K562 (cell line): ENCODE data around the gene TMEM187.

Source experiments
- CBFB ChIP-seq: sonication (generic); formaldehyde crosslinking; IDR thresholded peaks from 2 replicates; pipeline ENCODE4 v1.4.0; 2020; ENCODE audit warnings: mild to moderate bottlenecking, missing genetic modification reagents
- GATAD2B ChIP-seq: fragments of 450-650 bp; IDR thresholded peaks from 2 replicates; pipeline ENCODE4 v1.6.1; 2017; ENCODE audit warnings: mild to moderate bottlenecking, borderline replicate concordance
- RFX5 ChIP-seq: IDR thresholded peaks from 2 replicates; pipeline ENCODE4 v1.6.1; 2011; ENCODE audit warnings: low read depth, mild to moderate bottlenecking, improper control_type of control experiment, low read length
- YBX1 ChIP-seq: fragments of 450-650 bp; IDR thresholded peaks from 2 replicates; pipeline ENCODE4 v1.7.1; 2016; ENCODE audit warnings: mild to moderate bottlenecking
- ZNF121 ChIP-seq: sonication (generic); formaldehyde crosslinking; conservative IDR thresholded peaks from 2 replicates; pipeline ENCODE4 v1.8.0; 2022; ENCODE audit warnings: missing genetic modification reagents
- TF ChIP-seq, protein P1 (sequence below): fragments of 450-650 bp; IDR thresholded peaks from one replicate; pipeline ENCODE4 v1.6.1; 2018; ENCODE audit warnings: mild to moderate bottlenecking, moderate library complexity; ENCODE audit not compliant: partially characterized antibody
- TF ChIP-seq, protein P2 (sequence below): sonication (generic); formaldehyde crosslinking; IDR thresholded peaks from 2 replicates; pipeline ENCODE4 v1.8.1; 2022; ENCODE audit warnings: missing genetic modification reagents
- TF ChIP-seq, protein P3 (sequence below), 2 experiments: fragments of 450-650 bp; IDR thresholded peaks; 2 replicates each; pipeline ENCODE4 v1.6.1; 2016

DNA sequence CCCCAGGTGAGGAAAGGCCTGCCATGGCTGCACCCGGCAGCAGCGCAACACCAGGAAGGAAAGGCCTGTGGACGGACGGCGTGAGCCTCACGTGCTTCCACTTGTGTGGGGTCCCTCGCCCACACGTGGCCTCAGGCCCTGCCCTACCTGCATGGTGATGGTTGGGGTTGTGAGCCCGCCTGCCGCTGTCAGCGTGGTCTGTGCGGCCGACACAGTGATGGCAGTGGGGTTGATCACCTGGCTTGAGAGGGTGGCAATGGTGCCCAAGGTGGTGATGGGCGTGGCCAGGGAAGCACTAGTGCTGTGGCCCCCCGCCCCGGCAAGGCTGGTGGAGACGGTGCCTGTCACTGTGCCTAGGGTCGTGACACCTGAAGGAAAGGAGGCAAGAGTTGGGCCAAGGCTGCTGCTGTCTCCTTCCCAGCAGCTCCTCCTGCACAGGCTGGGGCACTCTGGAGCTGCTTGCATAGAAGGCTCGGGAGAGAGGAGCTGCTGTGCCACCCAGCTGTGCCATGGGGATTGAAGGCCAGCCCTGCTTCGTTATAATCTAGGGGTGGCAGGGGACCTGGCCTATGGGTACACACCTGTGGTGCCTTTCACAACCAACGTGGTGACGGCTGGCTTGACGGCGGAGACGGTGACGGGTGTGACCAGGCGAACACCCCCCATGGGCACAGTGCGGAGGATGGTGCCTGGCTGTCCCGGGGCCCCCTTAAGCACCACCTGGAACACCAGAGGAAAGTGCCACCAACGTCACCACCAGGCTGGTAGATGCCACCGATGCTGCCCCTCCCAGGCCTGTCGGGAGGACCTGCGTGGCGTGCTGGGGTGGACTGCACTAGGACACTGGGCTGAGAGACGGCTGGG is 16.3 kb upstream of the TMEM187 start:
- no peak for TF ChIP-seq YBX1
- no peak for TF ChIP-seq GATAD2B
- TF ChIP-seq, protein P1, sequence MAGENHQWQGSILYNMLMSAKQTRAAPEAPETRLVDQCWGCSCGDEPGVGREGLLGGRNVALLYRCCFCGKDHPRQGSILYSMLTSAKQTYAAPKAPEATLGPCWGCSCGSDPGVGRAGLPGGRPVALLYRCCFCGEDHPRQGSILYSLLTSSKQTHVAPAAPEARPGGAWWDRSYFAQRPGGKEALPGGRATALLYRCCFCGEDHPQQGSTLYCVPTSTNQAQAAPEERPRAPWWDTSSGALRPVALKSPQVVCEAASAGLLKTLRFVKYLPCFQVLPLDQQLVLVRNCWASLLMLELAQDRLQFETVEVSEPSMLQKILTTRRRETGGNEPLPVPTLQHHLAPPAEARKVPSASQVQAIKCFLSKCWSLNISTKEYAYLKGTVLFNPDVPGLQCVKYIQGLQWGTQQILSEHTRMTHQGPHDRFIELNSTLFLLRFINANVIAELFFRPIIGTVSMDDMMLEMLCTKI, result no peak
- no peak for TF ChIP-seq CBFB (CRISPR knock-in tag)
- TF ChIP-seq, protein P2, sequence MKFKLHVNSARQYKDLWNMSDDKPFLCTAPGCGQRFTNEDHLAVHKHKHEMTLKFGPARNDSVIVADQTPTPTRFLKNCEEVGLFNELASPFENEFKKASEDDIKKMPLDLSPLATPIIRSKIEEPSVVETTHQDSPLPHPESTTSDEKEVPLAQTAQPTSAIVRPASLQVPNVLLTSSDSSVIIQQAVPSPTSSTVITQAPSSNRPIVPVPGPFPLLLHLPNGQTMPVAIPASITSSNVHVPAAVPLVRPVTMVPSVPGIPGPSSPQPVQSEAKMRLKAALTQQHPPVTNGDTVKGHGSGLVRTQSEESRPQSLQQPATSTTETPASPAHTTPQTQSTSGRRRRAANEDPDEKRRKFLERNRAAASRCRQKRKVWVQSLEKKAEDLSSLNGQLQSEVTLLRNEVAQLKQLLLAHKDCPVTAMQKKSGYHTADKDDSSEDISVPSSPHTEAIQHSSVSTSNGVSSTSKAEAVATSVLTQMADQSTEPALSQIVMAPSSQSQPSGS, result no peak
- TF ChIP-seq, protein P3, sequence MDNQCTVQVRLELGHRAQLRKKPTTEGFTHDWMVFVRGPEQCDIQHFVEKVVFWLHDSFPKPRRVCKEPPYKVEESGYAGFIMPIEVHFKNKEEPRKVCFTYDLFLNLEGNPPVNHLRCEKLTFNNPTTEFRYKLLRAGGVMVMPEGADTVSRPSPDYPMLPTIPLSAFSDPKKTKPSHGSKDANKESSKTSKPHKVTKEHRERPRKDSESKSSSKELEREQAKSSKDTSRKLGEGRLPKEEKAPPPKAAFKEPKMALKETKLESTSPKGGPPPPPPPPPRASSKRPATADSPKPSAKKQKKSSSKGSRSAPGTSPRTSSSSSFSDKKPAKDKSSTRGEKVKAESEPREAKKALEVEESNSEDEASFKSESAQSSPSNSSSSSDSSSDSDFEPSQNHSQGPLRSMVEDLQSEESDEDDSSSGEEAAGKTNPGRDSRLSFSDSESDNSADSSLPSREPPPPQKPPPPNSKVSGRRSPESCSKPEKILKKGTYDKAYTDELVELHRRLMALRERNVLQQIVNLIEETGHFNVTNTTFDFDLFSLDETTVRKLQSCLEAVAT (IDR thresholded peaks at IDR 0.05), result no peak
- no peak for TF ChIP-seq ZNF121 (CRISPR knock-in tag)
- TF ChIP-seq RFX5, result no peak
